ENCODE results near the gene RAB7B.

The RAB7B gene

GRCh38 chr1:205928317-205928716 is 74.9 kb downstream of the RAB7B start:
- H3K4me3 ChIP-seq (ENCODE audit: low read length) = no peak overlapping the region
- DNase-seq (ENCODE audit: low read depth) = no peak

GRCh38 chr1:205927676-205928075 is 75.5 kb downstream of the RAB7B start:
- no peak overlapping the region for H3K4me3 ChIP-seq (ENCODE audit: low read length)
- no peak for DNase-seq (ENCODE audit: low read depth)
- TF ChIP-seq CTCF (conservative IDR thresholded peaks at IDR 0.05; ENCODE audit: low read length) = no peak

More at GRCh38 chr1:205928317-205928716, 74.9 kb downstream of the RAB7B start:
- TF ChIP-seq CTCF (conservative IDR thresholded peaks at IDR 0.05; ENCODE audit: low read length) = no peak

GRCh38 chr1:205927247-205927646 is 75.9 kb downstream of the RAB7B start:
- H3K4me3 ChIP-seq (ENCODE audit: low read length) = no peak overlapping the region
- DNase-seq (ENCODE audit: low read depth) = no peak
- TF ChIP-seq CTCF (conservative IDR thresholded peaks at IDR 0.05; ENCODE audit: low read length) = no peak
